ENCODE data around the gene ADAMTSL5.

DNA sequence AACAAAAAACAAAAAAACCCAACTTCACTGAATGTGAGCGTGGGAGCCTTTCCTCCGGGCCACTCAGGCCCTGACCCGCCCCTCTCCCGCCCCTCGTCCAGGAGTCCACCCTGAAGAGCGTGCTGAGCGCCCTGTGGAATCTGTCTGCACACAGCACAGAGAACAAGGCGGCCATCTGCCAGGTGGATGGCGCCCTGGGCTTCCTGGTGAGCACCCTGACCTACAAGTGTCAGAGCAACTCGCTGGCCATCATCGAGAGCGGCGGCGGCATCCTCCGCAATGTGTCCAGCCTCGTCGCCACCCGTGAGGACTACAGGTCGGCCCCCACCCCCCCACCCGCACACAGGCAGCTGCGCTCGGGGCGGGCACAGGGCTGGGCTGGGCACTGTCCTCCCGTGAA lies 51.0 kb downstream of the ADAMTSL5 start:
- TF ChIP-seq, protein P1, sequence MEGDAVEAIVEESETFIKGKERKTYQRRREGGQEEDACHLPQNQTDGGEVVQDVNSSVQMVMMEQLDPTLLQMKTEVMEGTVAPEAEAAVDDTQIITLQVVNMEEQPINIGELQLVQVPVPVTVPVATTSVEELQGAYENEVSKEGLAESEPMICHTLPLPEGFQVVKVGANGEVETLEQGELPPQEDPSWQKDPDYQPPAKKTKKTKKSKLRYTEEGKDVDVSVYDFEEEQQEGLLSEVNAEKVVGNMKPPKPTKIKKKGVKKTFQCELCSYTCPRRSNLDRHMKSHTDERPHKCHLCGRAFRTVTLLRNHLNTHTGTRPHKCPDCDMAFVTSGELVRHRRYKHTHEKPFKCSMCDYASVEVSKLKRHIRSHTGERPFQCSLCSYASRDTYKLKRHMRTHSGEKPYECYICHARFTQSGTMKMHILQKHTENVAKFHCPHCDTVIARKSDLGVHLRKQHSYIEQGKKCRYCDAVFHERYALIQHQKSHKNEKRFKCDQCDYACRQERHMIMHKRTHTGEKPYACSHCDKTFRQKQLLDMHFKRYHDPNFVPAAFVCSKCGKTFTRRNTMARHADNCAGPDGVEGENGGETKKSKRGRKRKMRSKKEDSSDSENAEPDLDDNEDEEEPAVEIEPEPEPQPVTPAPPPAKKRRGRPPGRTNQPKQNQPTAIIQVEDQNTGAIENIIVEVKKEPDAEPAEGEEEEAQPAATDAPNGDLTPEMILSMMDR (IDR thresholded peaks at IDR 0.05), result no peak
- no peak for TF ChIP-seq POLR2A (IDR thresholded peaks at IDR 0.05)

Data from lower leg skin (tissue), 3 donors.